ENCODE measurements around the gene WDR89.
A peak's percentile ranks its signal among the peaks of the same experiment; 100 is the strongest.
"Not testable (repeated sequence)": the region's sequence is repeated elsewhere in the genome, so short reads cannot be mapped to it uniquely, and the experiment has no call there.

The WDR89 gene

GRCh38 chr14:63654346-63654745 is 12.7 kb upstream of the WDR89 start:
- peak; percentile 50 for DNase-seq (ENCODE audit: low spot score)

DNA sequence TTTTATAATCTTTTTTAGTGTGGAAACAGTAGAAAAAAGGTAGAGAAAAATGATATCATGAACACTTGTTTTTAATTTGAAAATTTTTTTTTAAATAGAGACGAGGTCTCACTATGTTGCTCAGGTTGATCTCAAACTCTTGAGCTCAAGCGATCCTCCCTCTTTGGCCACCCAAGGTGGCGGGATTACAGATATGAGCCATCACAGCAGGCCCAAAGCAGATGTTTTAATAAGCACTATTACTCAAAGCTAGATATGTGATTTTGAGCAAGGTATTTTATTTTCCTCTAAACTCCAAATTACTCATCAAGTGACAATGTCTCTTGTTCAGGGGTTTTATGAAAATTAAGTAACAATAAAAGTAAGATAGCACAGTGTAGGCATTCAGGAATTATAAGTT is 10.7 kb upstream of the WDR89 start:
- DNase-seq (ENCODE audit: low spot score), result no peak

- no peak for DNase-seq (ENCODE audit: low spot score)
Measured at GRCh38 chr14:63650256-63650952, 8.7 kb upstream of the WDR89 start.

DNA sequence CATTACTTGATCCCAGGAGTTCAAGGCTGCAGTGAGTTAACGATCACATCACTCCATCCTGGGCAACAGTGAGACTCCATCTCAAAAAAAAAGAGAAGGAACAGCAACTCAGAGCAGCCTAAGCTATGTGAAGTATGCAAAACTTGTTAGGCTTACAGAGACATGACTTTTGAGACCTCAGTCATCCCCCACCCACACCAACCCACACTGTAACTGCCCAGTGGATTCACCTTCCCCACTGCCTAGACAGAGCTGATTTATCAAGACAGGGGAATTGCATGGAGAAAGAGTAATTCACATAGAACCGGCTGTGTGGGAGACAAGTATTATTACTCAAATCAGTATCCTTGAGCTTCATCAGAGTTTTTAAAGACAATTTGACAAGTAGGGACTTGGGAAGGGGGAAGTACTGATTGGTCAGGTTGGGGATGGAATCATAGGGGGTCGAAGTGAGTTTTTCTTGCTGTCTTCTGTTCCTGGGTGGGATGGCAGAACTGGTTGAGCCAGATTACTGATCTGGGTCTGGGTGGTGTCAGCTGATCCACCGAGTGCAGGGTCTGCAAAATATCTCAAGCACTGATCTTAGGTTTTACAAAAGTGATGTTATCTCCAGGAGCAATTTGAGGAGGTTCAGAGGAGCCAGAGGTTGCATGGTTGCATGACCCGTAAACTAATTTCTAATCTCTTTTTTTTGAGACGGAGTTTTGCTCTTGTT is 6.2 kb upstream of the WDR89 start:
- DNase-seq (ENCODE audit: low spot score), result no peak

DNA sequence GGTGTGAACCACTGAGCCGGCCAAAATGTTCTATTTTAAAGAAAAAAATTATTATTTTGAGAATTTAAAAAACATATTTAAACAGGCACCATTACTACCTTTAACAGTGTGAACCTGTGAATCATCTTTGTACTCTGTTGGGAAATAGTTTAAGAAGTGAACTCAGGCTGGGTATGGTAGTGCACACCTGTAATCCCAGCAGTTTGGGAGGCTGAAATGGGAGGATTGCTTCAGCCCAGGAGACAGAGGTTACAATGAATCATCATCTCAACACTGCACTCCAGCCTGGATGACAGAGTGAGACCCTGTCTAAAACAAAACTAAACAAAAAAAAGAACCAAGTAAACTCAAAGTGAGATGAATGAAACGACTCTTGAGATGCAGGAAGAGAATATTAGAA is 3.1 kb upstream of the WDR89 start:
- no peak for DNase-seq (ENCODE audit: low spot score)

DNA sequence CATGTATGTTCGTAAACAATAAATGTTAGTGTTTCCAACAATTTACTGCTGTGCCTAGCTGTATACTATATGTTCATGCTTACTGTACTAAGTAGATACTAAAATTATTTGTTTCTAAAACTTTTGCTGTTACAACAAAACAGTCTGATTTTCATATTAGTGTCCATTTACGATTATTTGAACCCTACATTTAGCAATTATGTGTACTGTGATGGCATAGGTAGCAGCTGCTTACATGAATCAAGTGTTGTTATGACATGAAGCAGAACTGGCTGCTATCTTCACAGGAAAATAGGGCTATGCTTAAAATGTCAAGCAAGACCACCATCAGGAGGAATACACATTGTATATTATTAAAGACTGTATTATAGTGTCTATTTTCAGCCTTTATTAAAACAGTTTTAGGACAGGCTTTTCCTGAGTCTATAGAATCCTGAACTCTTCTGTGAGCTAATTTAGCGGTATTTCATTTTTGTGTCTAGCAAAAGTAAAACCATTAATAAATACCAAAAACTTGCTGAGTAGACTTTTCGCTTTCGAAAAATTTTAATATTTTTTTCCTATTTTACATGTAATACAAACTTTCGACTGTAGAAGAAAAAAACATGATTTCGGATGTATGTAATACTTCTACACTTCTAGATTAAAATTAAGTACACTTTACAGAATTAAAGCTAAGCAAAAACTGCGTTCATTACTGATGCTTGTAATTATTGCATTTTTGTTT is 1.1 kb upstream of the WDR89 start:
- DNase-seq (ENCODE audit: low spot score), result no peak

DNA sequence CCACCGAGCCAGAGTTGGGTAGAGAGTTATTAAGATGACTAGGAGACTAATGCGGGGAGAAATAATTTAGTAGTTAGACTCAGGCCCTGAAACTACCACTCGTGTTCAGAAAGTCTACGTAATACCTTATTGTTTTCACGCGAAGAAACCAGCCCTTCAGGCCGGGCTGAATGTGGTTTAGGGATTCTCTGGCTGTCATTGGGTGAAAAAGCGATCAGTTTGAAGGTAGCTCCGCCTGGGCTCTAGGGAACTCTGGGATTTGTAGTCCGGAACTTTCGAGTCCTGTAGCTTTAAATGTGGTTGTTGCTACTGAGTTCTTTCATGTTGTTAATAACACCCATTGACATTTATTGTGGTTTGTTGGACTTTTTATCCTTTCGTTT is 549 bp upstream of the WDR89 start:
- DNase-seq (ENCODE audit: low spot score), result peak; percentile 90

- DNase-seq (ENCODE audit: low spot score), result no peak
Measured at GRCh38 chr14:63638493-63638892, 3.2 kb downstream of the WDR89 start.

GRCh38 chr14:63636094-63636635 is 5.5 kb downstream of the WDR89 start:
- not testable (repeated sequence) for DNase-seq (ENCODE audit: low spot score)

DNA sequence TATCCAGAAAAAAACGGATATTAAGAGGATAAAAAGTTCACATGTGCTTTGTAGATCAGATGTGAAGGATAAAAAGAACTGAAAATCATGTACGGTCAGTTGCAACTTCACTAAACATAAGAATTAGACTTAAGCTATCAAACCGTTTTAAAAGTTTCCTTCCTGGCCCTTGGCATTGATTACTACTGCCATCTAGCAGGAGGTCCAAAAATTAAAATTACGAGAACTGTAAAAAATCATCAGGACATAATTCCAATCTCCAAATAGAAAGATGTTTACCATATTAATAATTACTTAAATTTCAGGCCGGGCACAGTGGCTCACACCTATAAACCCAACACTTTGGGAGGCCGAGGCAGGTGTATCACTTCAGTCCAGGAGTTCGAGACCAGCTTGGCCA is 7.9 kb downstream of the WDR89 start:
- DNase-seq (ENCODE audit: low spot score), result no peak

GRCh38 chr14:63632932-63633514 is 8.6 kb downstream of the WDR89 start:
- DNase-seq (ENCODE audit: low spot score), result peak; percentile 34

GRCh38 chr14:63624701-63625100 is 17.0 kb downstream of the WDR89 start:
- no peak for DNase-seq (ENCODE audit: low spot score)

GRCh38 chr14:63624203-63624602 is 17.5 kb downstream of the WDR89 start:
- no peak for DNase-seq (ENCODE audit: low spot score)

DNA sequence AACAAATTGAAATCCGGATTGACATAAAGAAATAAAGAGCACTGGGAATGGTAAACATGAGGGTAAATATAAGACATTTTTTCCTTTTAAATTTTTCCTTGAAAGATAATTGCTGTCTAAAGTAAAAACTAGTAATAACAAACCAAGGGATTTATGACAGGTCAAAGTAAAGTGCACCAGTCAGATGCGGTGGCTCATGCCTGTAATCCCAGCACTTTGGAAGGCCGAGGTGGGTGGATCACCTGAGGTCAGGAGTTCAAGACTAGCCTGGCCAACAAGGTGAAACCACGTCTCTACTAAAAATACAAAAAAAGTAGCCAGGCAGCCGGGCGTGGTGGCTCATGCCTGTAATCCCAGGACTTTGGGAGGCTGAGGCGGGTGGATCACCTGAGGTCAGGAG is 19.7 kb downstream of the WDR89 start:
- not testable (repeated sequence) for DNase-seq (ENCODE audit: low spot score)

DNA sequence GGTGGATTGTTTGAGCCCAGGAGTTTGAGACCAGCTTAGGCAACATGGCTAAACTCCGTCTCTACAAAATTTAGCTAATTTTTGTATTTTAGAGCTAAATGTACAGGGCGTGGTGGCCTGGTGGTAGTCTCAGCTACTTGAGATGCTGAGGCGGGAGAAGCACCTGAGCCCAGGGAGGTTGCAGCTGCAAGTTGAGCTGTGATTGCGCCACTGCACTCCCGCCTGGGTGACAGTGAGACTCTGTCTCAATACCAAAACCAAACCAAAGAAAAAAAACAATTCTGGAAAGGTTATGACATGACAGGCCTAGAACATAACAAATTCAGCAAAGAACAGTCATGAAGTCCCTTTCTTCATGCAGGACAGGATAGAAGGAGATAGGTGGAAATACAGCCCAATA is 25.7 kb downstream of the WDR89 start:
- no peak for DNase-seq (ENCODE audit: low spot score)

DNA sequence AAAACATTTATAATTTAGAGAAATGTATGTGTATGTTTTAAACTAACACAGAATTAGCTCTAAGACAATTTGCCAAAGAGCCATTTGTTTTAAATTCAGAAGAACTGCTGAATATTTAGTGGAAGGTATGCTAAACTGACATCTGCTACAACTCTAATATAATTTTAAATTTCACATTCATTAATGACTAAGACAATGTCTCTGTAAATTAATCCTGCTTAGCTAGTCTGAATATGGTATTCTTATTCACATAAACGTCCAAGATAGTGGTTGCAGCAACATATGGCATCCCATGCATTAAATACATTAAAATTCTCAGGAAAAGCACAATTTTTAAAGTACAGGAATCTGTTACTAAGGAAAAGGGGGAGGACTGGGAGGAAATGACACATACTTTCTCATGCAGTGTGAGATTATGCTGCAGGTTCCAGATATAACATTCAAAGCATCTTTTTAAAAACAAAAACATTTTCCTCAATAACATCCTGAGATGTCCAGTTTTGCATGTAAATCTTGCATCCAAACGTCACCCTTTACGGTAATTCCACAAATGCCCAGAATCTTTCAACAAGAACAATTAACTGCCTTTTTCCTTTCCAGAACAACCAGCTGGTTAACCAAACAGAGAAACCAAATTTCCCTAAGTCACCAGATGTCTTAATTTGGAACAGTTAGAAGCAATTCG is 26.9 kb downstream of the WDR89 start:
- DNase-seq (ENCODE audit: low spot score), result peak; percentile 24

- no peak for DNase-seq (ENCODE audit: low spot score)
Measured at GRCh38 chr14:63611078-63611477, 30.6 kb downstream of the WDR89 start.

DNA sequence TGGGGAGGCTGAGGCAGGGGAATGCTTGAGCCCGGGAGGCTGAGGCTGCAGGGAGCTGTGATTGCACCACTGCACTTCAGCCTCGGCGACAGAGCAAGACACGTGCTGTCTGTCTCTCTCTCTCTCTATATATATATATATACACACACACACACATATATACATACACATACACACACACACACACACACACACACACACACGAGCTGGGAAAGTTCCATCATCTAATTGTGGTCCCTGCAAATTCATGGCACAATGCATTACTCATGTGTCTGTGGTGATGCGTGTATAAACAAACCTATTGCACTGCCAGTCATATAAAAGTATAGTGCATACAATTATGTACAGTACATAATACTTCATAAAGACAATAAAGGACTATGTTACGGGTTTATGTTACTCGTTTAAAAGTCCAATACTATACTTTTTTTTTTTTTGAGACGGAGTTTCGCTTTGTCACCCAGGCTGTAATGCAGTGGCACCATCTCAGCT is 36.6 kb downstream of the WDR89 start:
- no peak for DNase-seq (ENCODE audit: low spot score)

- no peak for DNase-seq (ENCODE audit: low spot score)
Measured at GRCh38 chr14:63604626-63605025, 37.0 kb downstream of the WDR89 start.

GRCh38 chr14:63603749-63604277 is 37.9 kb downstream of the WDR89 start:
- no peak for DNase-seq (ENCODE audit: low spot score)

DNA sequence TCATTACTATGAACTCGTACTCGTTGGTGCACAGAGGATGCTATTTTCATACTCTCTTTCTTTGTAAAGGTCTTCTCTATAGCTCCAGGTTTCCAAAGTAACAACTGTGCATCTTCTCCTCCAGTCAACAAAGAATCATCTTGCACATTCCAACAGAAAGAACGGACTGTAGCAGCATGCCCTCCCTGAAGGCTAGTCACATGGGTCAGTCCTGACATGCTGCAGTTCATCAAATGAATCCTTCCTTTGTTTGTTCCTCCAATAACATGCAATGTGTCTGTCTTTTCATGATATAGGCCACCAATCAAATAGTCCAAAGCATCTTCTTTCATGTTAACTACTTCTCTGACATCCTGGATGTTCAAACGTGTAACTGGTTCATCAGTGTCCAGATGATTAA is 42.9 kb downstream of the WDR89 start:
- no peak for DNase-seq (ENCODE audit: low spot score)
